A673 (cell line): ENCODE results near the gene BTN3A1.

ENCODE experiments used
- EZH2 ChIP-seq: fragments of 200-600 bp; sonication (generic); IDR thresholded peaks from 2 replicates; pipeline ENCODE4 v1.6.1; 2017; ENCODE audit warnings: borderline replicate concordance, low read depth, mild to moderate bottlenecking, mixed read lengths, antibody characterized with exemption, low read length; ENCODE audit not compliant: poor library complexity, severe bottlenecking
- TF ChIP-seq, protein P1 (sequence below): fragments of 300-800, 200-600 bp; sonication (generic); conservative IDR thresholded peaks from 2 replicates; pipeline ENCODE4 v1.5.1; 2017; ENCODE audit warnings: low read depth, mild to moderate bottlenecking, antibody characterized with exemption, low read length, moderate library complexity, mixed read lengths

DNA sequence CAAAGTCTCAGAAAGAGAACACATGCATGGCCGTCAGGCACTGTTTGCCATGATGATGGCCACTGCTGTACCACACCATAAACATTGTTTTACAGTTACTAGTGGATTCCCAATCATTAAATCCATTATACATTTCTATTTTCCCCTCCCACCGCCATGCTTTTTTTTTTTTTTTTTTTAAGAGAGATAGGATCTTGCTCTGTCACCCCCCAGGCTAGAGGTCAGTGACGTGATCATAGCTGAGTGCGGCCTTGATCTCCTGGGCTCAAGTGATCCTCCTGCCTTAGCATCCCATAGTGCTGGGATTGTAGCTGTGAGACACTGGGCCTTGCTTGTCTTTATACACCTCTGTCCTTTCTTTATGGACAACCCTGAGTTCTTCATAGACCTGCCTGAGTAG, 33.9 kb downstream of the BTN3A1 start:
- TF ChIP-seq, protein P1, sequence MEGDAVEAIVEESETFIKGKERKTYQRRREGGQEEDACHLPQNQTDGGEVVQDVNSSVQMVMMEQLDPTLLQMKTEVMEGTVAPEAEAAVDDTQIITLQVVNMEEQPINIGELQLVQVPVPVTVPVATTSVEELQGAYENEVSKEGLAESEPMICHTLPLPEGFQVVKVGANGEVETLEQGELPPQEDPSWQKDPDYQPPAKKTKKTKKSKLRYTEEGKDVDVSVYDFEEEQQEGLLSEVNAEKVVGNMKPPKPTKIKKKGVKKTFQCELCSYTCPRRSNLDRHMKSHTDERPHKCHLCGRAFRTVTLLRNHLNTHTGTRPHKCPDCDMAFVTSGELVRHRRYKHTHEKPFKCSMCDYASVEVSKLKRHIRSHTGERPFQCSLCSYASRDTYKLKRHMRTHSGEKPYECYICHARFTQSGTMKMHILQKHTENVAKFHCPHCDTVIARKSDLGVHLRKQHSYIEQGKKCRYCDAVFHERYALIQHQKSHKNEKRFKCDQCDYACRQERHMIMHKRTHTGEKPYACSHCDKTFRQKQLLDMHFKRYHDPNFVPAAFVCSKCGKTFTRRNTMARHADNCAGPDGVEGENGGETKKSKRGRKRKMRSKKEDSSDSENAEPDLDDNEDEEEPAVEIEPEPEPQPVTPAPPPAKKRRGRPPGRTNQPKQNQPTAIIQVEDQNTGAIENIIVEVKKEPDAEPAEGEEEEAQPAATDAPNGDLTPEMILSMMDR = no peak
- TF ChIP-seq EZH2 = no peak
